Duodenal mucosa (tissue), 2 donors: ENCODE data around the gene TNNT2.

Source experiments
- H3K27ac ChIP-seq: one replicate; pipeline ENCODE4 v1.7.0; 2013; ENCODE audit warnings: low read depth, low read length
- H3K27me3 ChIP-seq, 2 donors: one replicate each; pipeline ENCODE4 v1.7.0; 2013; ENCODE audit warnings: low read length in 2 of 2, control low read depth in 1 of 2; ENCODE audit not compliant: insufficient read depth in 2 of 2, control insufficient read depth in 1 of 2
- H3K36me3 ChIP-seq, 2 donors: one replicate each; pipeline ENCODE4 v1.7.0; 2013; ENCODE audit warnings: low read length in 2 of 2, control low read depth in 1 of 2; ENCODE audit not compliant: insufficient read depth in 2 of 2, control insufficient read depth in 1 of 2
- H3K4me1 ChIP-seq, 2 donors: one replicate each; pipeline ENCODE4 v1.7.0; 2013; ENCODE audit warnings: low read length in 2 of 2, control low read depth in 1 of 2; ENCODE audit not compliant: insufficient read depth in 2 of 2, control insufficient read depth in 1 of 2
- H3K4me3 ChIP-seq, 2 donors: one replicate each; pipeline ENCODE4 v1.7.0; 2013; ENCODE audit warnings: low read length in 2 of 2, low read depth in 1 of 2
- H3K9ac ChIP-seq, 2 donors: one replicate each; pipeline ENCODE4 v1.7.0; 2013; ENCODE audit warnings: low read length in 2 of 2, low read depth in 1 of 2
- H3K9me3 ChIP-seq, 2 donors: one replicate each; pipeline ENCODE4 v1.7.0; 2013; ENCODE audit warnings: low read length in 2 of 2, control low read depth in 1 of 2; ENCODE audit not compliant: control insufficient read depth in 1 of 2

TNNT2 gene

GRCh38 chr1:201329286-201329685 is 48.2 kb downstream of the TNNT2 start:
- Histone ChIP-seq H3K4me3 (no peak overlapping the region), H3K36me3 (no peaks in the 10 kb centered on the region), H3K9ac (no peak overlapping the region), H3K27me3 (peaks cover 0 to 2% of the 10 kb centered on the region in 2 donors), H3K9me3 (no peaks in the 10 kb centered on the region), H3K27ac (no peak overlapping the region), H3K4me1 (no peaks in the 10 kb centered on the region)

- H3K4me3 ChIP-seq = no peak overlapping the region
- H3K9ac ChIP-seq = no peak overlapping the region
- no peaks in the 10 kb centered on the region for H3K36me3 ChIP-seq
- no peak overlapping the region for H3K27ac ChIP-seq
- no peaks in the 10 kb centered on the region for H3K9me3 ChIP-seq
- no peaks in the 10 kb centered on the region for H3K4me1 ChIP-seq
- peaks cover 0 to 2% of the 10 kb centered on the region in 2 donors for H3K27me3 ChIP-seq
Observed at GRCh38 chr1:201328576-201328975, 48.9 kb downstream of the TNNT2 start.

- no peak overlapping the region for H3K4me3 ChIP-seq
- no peaks in the 10 kb centered on the region for H3K36me3 ChIP-seq
- H3K4me1 ChIP-seq = no peaks in the 10 kb centered on the region
- H3K9ac ChIP-seq = no peak overlapping the region
- H3K27ac ChIP-seq = no peak overlapping the region
- H3K27me3 ChIP-seq = peaks cover 0 to 6% of the 10 kb centered on the region in 2 donors
- H3K9me3 ChIP-seq = no peaks in the 10 kb centered on the region
Observed at GRCh38 chr1:201327687-201328240, 49.7 kb downstream of the TNNT2 start.

- H3K9ac ChIP-seq = no peak overlapping the region
- H3K4me3 ChIP-seq = no peak overlapping the region
- H3K9me3 ChIP-seq = no peaks in the 10 kb centered on the region
- H3K36me3 ChIP-seq = no peaks in the 10 kb centered on the region
- no peak overlapping the region for H3K27ac ChIP-seq
- H3K27me3 ChIP-seq = peaks cover 0 to 6% of the 10 kb centered on the region in 2 donors
- no peaks in the 10 kb centered on the region for H3K4me1 ChIP-seq
Observed at GRCh38 chr1:201326710-201327109, 50.8 kb downstream of the TNNT2 start.

- Histone ChIP-seq H3K27me3 (peaks cover 0 to 6% of the 10 kb centered on the region in 2 donors), H3K36me3 (no peaks in the 10 kb centered on the region), H3K9ac (no peak overlapping the region), H3K27ac (no peak overlapping the region), H3K4me1 (no peaks in the 10 kb centered on the region), H3K4me3 (no peak overlapping the region), H3K9me3 (no peaks in the 10 kb centered on the region)
Observed at GRCh38 chr1:201325678-201326060, 51.8 kb downstream of the TNNT2 start.

GRCh38 chr1:201324821-201325677 is 52.4 kb downstream of the TNNT2 start:
- no peak overlapping the region for H3K27ac ChIP-seq
- no peaks in the 10 kb centered on the region for H3K9me3 ChIP-seq
- H3K9ac ChIP-seq = no peak overlapping the region
- H3K4me1 ChIP-seq = no peaks in the 10 kb centered on the region
- H3K27me3 ChIP-seq = peaks cover 0 to 6% of the 10 kb centered on the region in 2 donors
- H3K36me3 ChIP-seq = no peaks in the 10 kb centered on the region
- H3K4me3 ChIP-seq = no peak overlapping the region

GRCh38 chr1:201324306-201324705 is 53.2 kb downstream of the TNNT2 start:
- Histone ChIP-seq H3K36me3 (no peaks in the 10 kb centered on the region), H3K9ac (no peak overlapping the region), H3K4me1 (no peaks in the 10 kb centered on the region), H3K9me3 (no peaks in the 10 kb centered on the region), H3K4me3 (no peak overlapping the region), H3K27ac (no peak overlapping the region), H3K27me3 (peaks cover 0 to 6% of the 10 kb centered on the region in 2 donors)

GRCh38 chr1:201322653-201323510 is 54.6 kb downstream of the TNNT2 start:
- H3K27me3 ChIP-seq = peaks cover 0 to 6% of the 10 kb centered on the region in 2 donors
- no peaks in the 10 kb centered on the region for H3K4me1 ChIP-seq
- no peaks in the 10 kb centered on the region for H3K36me3 ChIP-seq
- no peaks in the 10 kb centered on the region for H3K9me3 ChIP-seq
- no peak overlapping the region for H3K4me3 ChIP-seq
- H3K9ac ChIP-seq = no peak overlapping the region
- H3K27ac ChIP-seq = no peak overlapping the region

- H3K4me1 ChIP-seq = no peaks in the 10 kb centered on the region
- no peaks in the 10 kb centered on the region for H3K9me3 ChIP-seq
- H3K9ac ChIP-seq = no peak overlapping the region
- no peak overlapping the region for H3K27ac ChIP-seq
- peaks cover 0 to 3% of the 10 kb centered on the region in 2 donors for H3K27me3 ChIP-seq
- no peak overlapping the region for H3K4me3 ChIP-seq
- no peaks in the 10 kb centered on the region for H3K36me3 ChIP-seq
Observed at GRCh38 chr1:201321826-201322390, 55.6 kb downstream of the TNNT2 start.
